Measurements from ENCODE around the gene GSTA5. TPM values are rescaled to one million over a fixed set of nuclear protein-coding genes. Genes with fewer than 3 reads are reported as not detected.
A peak's percentile ranks its signal among the peaks of the same experiment; 100 is the strongest.
"Not testable (repeated sequence)": the region's sequence is repeated elsewhere in the genome, so short reads cannot be mapped to it uniquely, and the experiment has no call there.

GSTA5 gene
- total RNA-seq, 1 donor from 2014 or later, result not detected

DNA sequence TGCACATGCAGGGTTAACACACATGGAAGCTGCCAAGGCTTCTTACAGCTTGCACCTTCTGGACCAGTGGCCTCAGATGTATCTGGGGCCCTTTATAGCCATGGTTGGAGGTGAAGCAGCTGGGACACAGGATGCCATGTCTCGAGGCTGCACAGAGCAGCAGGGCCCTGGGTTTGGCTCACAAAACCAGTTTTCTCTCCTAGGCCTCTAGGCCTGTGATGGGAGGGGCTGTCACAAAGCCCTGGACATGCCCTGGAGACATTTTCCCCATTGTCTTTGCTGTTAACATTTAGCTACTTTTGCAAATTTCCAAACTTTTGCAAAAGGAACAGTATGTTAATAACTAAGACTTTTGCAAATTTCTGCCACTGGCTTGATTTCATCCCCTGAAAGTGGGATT, 18.8 kb downstream of the GSTA5 start:
- no peak for FAIRE-seq

DNA sequence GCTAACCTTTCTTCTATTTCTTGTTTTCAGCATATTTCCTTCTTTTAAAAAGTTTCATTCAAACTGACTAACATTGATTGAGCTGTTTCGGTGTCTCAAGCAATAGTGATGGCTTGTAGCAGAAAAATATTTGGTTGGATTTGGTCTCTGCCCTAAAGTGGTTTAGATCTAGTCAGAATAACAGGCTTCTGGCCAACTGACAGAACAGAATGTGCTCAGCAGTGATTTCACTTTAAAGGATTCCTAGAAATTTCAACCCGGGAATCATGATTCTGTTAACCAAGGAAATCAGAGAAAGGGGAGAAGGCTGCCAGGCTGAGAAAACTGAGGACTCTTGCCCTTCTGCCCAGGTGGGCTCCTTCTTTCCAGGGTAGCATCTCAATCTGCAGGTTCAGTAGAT, 20.4 kb downstream of the GSTA5 start:
- no peaks in the 10 kb centered on the region for H3K36me3 ChIP-seq (ENCODE audit: control insufficient read depth, insufficient read depth, low read length)
- no peak overlapping the region for H3K4me3 ChIP-seq (ENCODE audit: low read depth, low read length)
- TF ChIP-seq, protein P1, sequence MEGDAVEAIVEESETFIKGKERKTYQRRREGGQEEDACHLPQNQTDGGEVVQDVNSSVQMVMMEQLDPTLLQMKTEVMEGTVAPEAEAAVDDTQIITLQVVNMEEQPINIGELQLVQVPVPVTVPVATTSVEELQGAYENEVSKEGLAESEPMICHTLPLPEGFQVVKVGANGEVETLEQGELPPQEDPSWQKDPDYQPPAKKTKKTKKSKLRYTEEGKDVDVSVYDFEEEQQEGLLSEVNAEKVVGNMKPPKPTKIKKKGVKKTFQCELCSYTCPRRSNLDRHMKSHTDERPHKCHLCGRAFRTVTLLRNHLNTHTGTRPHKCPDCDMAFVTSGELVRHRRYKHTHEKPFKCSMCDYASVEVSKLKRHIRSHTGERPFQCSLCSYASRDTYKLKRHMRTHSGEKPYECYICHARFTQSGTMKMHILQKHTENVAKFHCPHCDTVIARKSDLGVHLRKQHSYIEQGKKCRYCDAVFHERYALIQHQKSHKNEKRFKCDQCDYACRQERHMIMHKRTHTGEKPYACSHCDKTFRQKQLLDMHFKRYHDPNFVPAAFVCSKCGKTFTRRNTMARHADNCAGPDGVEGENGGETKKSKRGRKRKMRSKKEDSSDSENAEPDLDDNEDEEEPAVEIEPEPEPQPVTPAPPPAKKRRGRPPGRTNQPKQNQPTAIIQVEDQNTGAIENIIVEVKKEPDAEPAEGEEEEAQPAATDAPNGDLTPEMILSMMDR (IDR thresholded peaks at IDR 0.05; ENCODE audit: insufficient read depth, low read length, severe bottlenecking), result no peak
- DNase-seq (ENCODE audit: low read depth) (no peak), FAIRE-seq (no peak)
- no peaks in the 10 kb centered on the region for H3K27me3 ChIP-seq (ENCODE audit: control insufficient read depth, insufficient read depth, low read length)

More for the DNA sequence above, 18.8 kb downstream of the GSTA5 start:
- Histone ChIP-seq H3K36me3 (ENCODE audit: control insufficient read depth, insufficient read depth, low read length) (no peaks in the 10 kb centered on the region), H3K4me3 (ENCODE audit: low read depth, low read length) (no peak overlapping the region), H3K27me3 (ENCODE audit: control insufficient read depth, insufficient read depth, low read length) (no peaks in the 10 kb centered on the region)
- DNase-seq (ENCODE audit: low read depth), result no peak
- TF ChIP-seq, protein P1 (IDR thresholded peaks at IDR 0.05; ENCODE audit: insufficient read depth, low read length, severe bottlenecking), result no peak

GRCh38 chr6:52815167-52816092, 25.2 kb downstream of the GSTA5 start:
- H3K36me3 ChIP-seq (ENCODE audit: control insufficient read depth, insufficient read depth, low read length), result no peaks in the 10 kb centered on the region
- DNase-seq (ENCODE audit: low read depth) (peak; percentile 44), FAIRE-seq (no peak)
- TF ChIP-seq, protein P1 (IDR thresholded peaks at IDR 0.05; ENCODE audit: insufficient read depth, low read length, severe bottlenecking), result peak; percentile 70
- H3K27me3 ChIP-seq (ENCODE audit: control insufficient read depth, insufficient read depth, low read length), result no peaks in the 10 kb centered on the region
- H3K4me3 ChIP-seq (ENCODE audit: low read depth, low read length), result no peak overlapping the region

GRCh38 chr6:52814545-52814944, 26.1 kb downstream of the GSTA5 start:
- not testable (repeated sequence) for H3K36me3 ChIP-seq (ENCODE audit: control insufficient read depth, insufficient read depth, low read length); FAIRE-seq; H3K27me3 ChIP-seq (ENCODE audit: control insufficient read depth, insufficient read depth, low read length); DNase-seq (ENCODE audit: low read depth); H3K4me3 ChIP-seq (ENCODE audit: low read depth, low read length)

GRCh38 chr6:52809777-52810176, 30.8 kb downstream of the GSTA5 start:
- H3K36me3 ChIP-seq (ENCODE audit: control insufficient read depth, insufficient read depth, low read length); H3K27me3 ChIP-seq (ENCODE audit: control insufficient read depth, insufficient read depth, low read length); H3K4me3 ChIP-seq (ENCODE audit: low read depth, low read length); FAIRE-seq; DNase-seq (ENCODE audit: low read depth): not testable (repeated sequence)

DNA sequence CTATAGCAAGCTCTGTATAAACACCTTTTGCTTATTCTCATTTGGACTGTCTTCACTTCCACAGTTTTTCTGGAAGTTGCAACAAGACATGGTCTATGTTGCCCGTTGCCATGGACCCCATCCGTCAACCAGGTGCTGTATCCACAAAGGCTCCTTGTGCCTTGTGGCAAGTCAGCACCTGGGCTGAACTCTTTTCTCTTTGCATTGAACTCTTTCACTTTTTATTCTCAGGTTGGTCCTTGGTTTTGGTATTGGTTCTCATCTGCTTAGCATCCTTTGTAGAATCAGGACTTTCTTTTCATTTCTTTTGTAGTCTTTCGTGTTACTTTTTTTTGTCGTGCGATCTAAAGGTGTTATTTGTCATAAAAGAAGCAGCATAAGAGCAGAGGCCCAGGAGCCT, 32.0 kb downstream of the GSTA5 start:
- no peak for FAIRE-seq

GRCh38 chr6:52803668-52804255, 36.9 kb downstream of the GSTA5 start, which contains the start of gene GSTA1:
Gene GSTA1, minus strand, starts transcription at chr6:52803816. Its CDS starts 4,549 bp downstream, at chr6:52799267.
- not testable (repeated sequence) for FAIRE-seq; DNase-seq (ENCODE audit: low read depth)

More for the DNA sequence above, 32.0 kb downstream of the GSTA5 start:
- no peak for DNase-seq (ENCODE audit: low read depth)
- Histone ChIP-seq H3K27me3 (ENCODE audit: control insufficient read depth, insufficient read depth, low read length) (peaks cover 3% of the 10 kb centered on the region), H3K36me3 (ENCODE audit: control insufficient read depth, insufficient read depth, low read length) (no peaks in the 10 kb centered on the region), H3K4me3 (ENCODE audit: low read depth, low read length) (no peak overlapping the region)
- TF ChIP-seq, protein P1 (IDR thresholded peaks at IDR 0.05; ENCODE audit: insufficient read depth, low read length, severe bottlenecking), result no peak

More at GRCh38 chr6:52803668-52804255, 36.9 kb downstream of the GSTA5 start, which contains the start of gene GSTA1:
- not testable (repeated sequence) for H3K4me3 ChIP-seq (ENCODE audit: low read depth, low read length); H3K27me3 ChIP-seq (ENCODE audit: control insufficient read depth, insufficient read depth, low read length); H3K36me3 ChIP-seq (ENCODE audit: control insufficient read depth, insufficient read depth, low read length)
